GM19397 (cell line): Measurements from ENCODE around the gene ICOSLG.
"Not testable (repeated sequence)": the region's sequence is repeated elsewhere in the genome, so short reads cannot be mapped to it uniquely, and the experiment has no call there.

Experiments
- ATAC-seq: cut with Tn5 transposase; IDR thresholded peaks from one replicate; pipeline ENCODE4 v1.9.1; 2021; ENCODE audit warnings: mild to moderate bottlenecking, moderate library complexity; ENCODE audit not compliant: unreplicated experiment

The ICOSLG gene

GRCh38 chr21:44240842-44241241, at the start of gene ICOSLG:
ICOSLG (minus strand) TSS chr21:44240943; CDS start chr21:44240817, 126 bp downstream.
- ATAC-seq, result peak; percentile 49

GRCh38 chr21:44289381-44290010, 48.8 kb upstream of the ICOSLG start:
- ATAC-seq, result no peak

GRCh38 chr21:44288251-44289110, 47.7 kb upstream of the ICOSLG start:
- ATAC-seq, result no peak

GRCh38 chr21:44286716-44287632, 46.2 kb upstream of the ICOSLG start:
- no peak for ATAC-seq

GRCh38 chr21:44286086-44286715, 45.5 kb upstream of the ICOSLG start:
- no peak for ATAC-seq

GRCh38 chr21:44285138-44285992, 44.6 kb upstream of the ICOSLG start, which contains the start of gene AIRE:
AIRE (plus strand) TSS chr21:44285876; CDS start chr21:44286007, 131 bp downstream.
- ATAC-seq, result no peak

- ATAC-seq, result no peak
These were observed 43.2 kb upstream of the ICOSLG start for GRCh38 chr21:44283948-44284347.

GRCh38 chr21:44283211-44283785, 42.6 kb upstream of the ICOSLG start:
- not testable (repeated sequence) for ATAC-seq

GRCh38 chr21:44282370-44282769, 41.6 kb upstream of the ICOSLG start:
- no peak for ATAC-seq

GRCh38 chr21:44281801-44282200, 41.1 kb upstream of the ICOSLG start:
- ATAC-seq, result no peak

GRCh38 chr21:44279354-44280260, 38.9 kb upstream of the ICOSLG start:
- no peak for ATAC-seq

GRCh38 chr21:44275041-44275440, 34.3 kb upstream of the ICOSLG start:
- no peak for ATAC-seq

- ATAC-seq, result no peak
These were observed 32.3 kb upstream of the ICOSLG start for GRCh38 chr21:44273046-44273445.

GRCh38 chr21:44272284-44272858, 31.6 kb upstream of the ICOSLG start:
- ATAC-seq, result no peak

GRCh38 chr21:44271558-44272283, 31.0 kb upstream of the ICOSLG start:
- ATAC-seq, result no peak

- no peak for ATAC-seq
These were observed 28.3 kb upstream of the ICOSLG start for GRCh38 chr21:44269090-44269489.

GRCh38 chr21:44267655-44268142, 27.0 kb upstream of the ICOSLG start:
- ATAC-seq, result no peak
